Ishikawa (cell line): ENCODE measurements around the gene FAM151B.
A peak's percentile ranks its signal among the peaks of the same experiment; 100 is the strongest.

Experiments used
- CEBPB ChIP-seq: IDR thresholded peaks from 2 replicates; pipeline ENCODE4 v1.6.1; 2012
- CREB1 ChIP-seq: IDR thresholded peaks from 2 replicates; pipeline ENCODE4 v1.6.1; 2012; ENCODE audit warnings: low read depth
- EGR1 ChIP-seq: IDR thresholded peaks from 2 replicates; pipeline ENCODE4 v1.6.1; 2012
- EP300 ChIP-seq: IDR thresholded peaks from 2 replicates; pipeline ENCODE4 v1.6.1; 2012; ENCODE audit warnings: borderline replicate concordance
- FOXM1 ChIP-seq: IDR thresholded peaks from 2 replicates; pipeline ENCODE4 v1.6.1; 2012; ENCODE audit warnings: low read depth, borderline replicate concordance
- NFIC ChIP-seq: IDR thresholded peaks from 2 replicates; pipeline ENCODE4 v1.6.1; 2012
- RAD21 ChIP-seq: IDR thresholded peaks from 2 replicates; pipeline ENCODE4 v1.6.1; 2012; ENCODE audit warnings: low read depth
- TAF1 ChIP-seq: IDR thresholded peaks from 2 replicates; pipeline ENCODE4 v1.6.1; 2012; ENCODE audit warnings: low read depth, mild to moderate bottlenecking
- TCF12 ChIP-seq: IDR thresholded peaks from 2 replicates; pipeline ENCODE4 v1.6.1; 2012; ENCODE audit warnings: low read depth
- TEAD4 ChIP-seq: IDR thresholded peaks from 2 replicates; pipeline ENCODE4 v1.6.1; 2012
- YY1 ChIP-seq: IDR thresholded peaks from 2 replicates; pipeline ENCODE4 v1.6.1; 2012; ENCODE audit warnings: low read depth
- ZBTB7A ChIP-seq: IDR thresholded peaks from 2 replicates; pipeline ENCODE4 v1.6.1; 2012; ENCODE audit warnings: low read depth
- TF ChIP-seq, protein P1 (sequence below): IDR thresholded peaks from 2 replicates; pipeline ENCODE4 v1.6.1; 2012
- TF ChIP-seq, protein P2 (sequence below): IDR thresholded peaks from 2 replicates; pipeline ENCODE4 v1.6.1; 2012
- TF ChIP-seq, protein P3 (sequence below): IDR thresholded peaks from 2 replicates; pipeline ENCODE4 v1.6.1; 2012; ENCODE audit warnings: low read depth, mild to moderate bottlenecking

The FAM151B gene

DNA sequence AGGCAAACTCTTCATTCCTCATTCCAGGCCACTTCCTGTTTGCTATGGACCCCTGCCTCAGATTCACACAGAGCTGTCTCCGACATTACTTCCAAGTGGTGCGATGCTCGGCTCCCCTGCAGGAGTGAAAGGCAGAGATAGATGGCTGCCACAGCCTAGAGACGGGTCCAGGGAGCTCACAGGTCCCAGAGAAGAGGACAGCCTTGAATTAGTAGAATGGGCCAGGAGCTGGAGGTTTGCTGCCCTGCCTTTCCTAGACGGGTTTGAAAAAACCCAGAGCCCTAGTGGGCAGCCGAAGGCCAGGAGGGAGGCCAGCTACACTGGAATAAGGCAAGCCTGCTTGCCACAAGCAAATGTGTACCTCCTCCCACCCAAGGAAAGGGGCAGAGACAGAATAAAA is 80.4 kb downstream of the FAM151B start:
- TF ChIP-seq, protein P1, sequence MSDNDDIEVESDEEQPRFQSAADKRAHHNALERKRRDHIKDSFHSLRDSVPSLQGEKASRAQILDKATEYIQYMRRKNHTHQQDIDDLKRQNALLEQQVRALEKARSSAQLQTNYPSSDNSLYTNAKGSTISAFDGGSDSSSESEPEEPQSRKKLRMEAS, result no peak
- no peak for TF ChIP-seq FOXM1
- TF ChIP-seq EP300, result no peak
- no peak for TF ChIP-seq CEBPB
- TF ChIP-seq CREB1, result no peak
- no peak for TF ChIP-seq RAD21
- no peak for TF ChIP-seq ZBTB7A
- TF ChIP-seq, protein P2, sequence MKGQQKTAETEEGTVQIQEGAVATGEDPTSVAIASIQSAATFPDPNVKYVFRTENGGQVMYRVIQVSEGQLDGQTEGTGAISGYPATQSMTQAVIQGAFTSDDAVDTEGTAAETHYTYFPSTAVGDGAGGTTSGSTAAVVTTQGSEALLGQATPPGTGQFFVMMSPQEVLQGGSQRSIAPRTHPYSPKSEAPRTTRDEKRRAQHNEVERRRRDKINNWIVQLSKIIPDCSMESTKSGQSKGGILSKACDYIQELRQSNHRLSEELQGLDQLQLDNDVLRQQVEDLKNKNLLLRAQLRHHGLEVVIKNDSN, result no peak
- TF ChIP-seq TAF1, result no peak

DNA sequence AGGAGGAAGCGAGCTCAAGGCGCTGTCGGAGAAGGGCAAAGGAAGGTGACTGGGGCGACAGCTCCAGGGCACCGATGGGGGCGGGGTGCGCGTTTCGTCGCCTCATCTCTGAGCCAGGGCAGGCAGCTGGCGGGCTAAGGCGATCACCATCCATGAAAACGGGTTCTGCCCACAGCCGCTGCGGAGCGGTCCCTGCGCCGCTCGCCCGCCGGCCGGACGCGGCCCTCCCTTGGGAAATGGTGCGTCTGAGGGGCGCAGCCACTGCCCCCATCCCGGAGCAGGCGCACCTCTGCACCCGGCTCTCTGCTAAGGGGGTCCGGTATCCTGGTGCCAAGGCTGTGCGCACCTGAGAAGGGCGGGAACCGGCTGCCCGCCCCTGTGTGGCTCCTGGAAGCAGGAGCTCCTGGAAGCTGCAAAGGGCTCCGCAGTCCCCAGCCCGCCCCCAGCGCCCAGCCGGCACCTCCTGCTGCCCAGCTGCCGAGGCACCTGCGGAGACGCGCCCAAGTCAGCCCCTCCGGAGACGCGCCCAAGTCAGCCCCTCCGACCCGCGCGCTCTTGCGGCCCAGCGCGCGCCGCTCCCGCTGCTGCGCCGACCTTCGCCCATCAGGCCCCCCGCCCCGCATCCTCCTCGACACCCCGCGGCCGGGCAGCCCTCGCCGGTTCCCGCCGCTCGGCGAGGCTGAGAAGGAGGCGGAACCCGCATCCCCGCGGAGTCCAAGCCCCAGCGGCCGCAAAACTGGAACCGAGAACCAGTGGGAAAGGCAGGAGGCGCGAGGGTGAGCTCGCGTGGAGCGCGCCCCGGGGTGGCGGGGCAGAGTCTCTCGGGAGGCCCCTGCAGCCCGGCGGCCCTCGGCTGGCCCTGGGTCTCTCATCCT is 81.4 kb downstream of the FAM151B start:
- TF ChIP-seq TEAD4, result no peak
- TF ChIP-seq CREB1, result no peak
- TF ChIP-seq, protein P3, sequence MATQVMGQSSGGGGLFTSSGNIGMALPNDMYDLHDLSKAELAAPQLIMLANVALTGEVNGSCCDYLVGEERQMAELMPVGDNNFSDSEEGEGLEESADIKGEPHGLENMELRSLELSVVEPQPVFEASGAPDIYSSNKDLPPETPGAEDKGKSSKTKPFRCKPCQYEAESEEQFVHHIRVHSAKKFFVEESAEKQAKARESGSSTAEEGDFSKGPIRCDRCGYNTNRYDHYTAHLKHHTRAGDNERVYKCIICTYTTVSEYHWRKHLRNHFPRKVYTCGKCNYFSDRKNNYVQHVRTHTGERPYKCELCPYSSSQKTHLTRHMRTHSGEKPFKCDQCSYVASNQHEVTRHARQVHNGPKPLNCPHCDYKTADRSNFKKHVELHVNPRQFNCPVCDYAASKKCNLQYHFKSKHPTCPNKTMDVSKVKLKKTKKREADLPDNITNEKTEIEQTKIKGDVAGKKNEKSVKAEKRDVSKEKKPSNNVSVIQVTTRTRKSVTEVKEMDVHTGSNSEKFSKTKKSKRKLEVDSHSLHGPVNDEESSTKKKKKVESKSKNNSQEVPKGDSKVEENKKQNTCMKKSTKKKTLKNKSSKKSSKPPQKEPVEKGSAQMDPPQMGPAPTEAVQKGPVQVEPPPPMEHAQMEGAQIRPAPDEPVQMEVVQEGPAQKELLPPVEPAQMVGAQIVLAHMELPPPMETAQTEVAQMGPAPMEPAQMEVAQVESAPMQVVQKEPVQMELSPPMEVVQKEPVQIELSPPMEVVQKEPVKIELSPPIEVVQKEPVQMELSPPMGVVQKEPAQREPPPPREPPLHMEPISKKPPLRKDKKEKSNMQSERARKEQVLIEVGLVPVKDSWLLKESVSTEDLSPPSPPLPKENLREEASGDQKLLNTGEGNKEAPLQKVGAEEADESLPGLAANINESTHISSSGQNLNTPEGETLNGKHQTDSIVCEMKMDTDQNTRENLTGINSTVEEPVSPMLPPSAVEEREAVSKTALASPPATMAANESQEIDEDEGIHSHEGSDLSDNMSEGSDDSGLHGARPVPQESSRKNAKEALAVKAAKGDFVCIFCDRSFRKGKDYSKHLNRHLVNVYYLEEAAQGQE, result no peak
- TF ChIP-seq CEBPB, result no peak
- TF ChIP-seq, protein P1, result peak; percentile 21; the same call in 1 of the 2 replicates

DNA sequence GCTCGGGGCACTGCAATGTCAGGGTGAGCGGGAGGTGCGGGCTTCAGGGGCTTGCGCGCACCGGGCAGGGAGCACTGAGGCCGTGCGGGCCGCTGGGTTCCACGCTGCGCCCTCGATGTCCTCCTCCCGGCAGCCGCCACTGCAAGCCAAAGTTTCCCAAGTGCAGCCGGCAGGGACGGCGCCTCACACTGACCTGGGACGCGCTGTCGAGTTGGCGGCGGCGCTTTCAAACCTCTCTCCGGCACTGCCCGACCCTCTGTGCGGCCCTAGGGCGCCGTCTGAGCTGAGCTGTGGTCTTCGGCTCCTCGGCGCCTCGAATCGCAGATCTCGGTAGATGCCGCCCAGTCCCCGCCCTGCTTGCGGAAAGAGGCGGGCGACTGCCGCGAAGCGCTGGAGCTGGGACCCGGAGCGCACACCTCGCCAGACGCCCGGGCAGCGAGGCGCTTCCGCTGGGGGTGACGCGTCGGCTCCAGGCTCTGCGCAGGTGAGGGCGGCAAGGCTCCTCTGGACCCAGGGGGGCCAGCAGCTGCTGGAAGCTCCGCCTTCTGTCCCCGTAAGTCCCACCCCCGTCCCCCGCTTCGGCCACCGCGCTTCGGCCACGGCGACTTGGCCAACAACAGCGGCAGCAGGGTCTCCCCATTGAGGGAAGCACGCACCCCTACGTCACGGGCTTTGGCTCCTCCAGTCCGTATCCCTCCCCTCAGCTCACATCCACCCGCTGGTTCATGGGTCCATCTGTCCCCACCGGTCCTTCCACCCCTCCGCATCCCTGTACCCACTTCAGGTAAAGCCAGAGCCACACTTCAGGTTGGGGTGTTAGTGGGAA is 82.3 kb downstream of the FAM151B start, which contains the start of gene ANKRD34B:
ANKRD34B (minus strand) TSS at position 320 of the 826 bp plus-strand sequence. CDS start 10,261 bp downstream, outside the sequence.
- TF ChIP-seq, protein P2, result no peak
- TF ChIP-seq, protein P1, result peak; percentile 35; the same call in 1 of the 2 replicates
- 0 out of 2 replicates have a peak, but pooled peaks have one; percentile 7 for TF ChIP-seq TCF12

DNA sequence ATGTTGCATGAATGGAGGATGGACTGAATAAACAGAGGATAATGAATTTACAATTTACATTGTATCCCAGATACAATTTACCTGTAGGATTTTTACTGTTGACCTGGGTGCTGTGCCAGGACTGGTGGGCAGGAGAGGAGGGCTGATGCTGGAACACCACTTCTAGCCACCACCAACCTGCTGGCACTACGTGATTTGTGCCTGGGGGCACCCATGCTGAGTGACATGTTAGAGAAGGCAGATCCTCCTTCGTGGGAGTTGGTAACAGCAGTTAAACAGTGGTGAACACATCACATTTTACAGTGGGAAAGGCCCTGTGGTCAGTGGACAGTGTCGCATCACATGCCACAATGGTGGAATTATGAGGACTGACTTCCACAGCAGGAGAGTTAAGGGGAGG is 85.2 kb downstream of the FAM151B start:
- TF ChIP-seq TAF1, result no peak
- no peak for TF ChIP-seq EGR1
- TF ChIP-seq, protein P2, result no peak
- TF ChIP-seq TCF12, result no peak
- TF ChIP-seq NFIC, result no peak

DNA sequence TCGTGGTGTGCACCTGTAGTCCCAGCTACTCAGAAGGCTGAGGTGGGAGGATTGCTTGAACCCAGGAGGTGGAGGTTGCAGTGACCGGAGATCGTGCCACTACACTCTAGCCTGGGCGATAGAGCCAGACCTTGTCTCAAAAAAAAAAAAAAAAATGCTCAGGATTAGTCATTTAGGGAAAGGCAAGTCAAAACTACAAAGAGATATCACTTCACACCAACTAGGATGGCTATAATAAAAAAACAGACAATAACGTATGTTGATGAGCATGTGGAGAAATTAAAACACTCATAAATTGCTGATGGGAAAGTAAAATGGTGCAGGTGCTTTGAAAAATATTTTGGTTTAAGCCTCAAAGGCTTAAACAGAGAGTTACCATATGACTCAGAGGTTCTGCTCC is 88.5 kb downstream of the FAM151B start:
- TF ChIP-seq, protein P1, result no peak
- TF ChIP-seq CEBPB (no peak), FOXM1 (no peak), TAF1 (no peak), NFIC (no peak), YY1 (no peak), CREB1 (no peak), RAD21 (no peak), EGR1 (no peak), TEAD4 (no peak), EP300 (no peak), ZBTB7A (no peak), TCF12 (no peak)
- TF ChIP-seq, protein P2, result no peak
- TF ChIP-seq, protein P3, result no peak
